ENCODE results near the gene PMEL. TPM values are rescaled to one million over a fixed set of nuclear protein-coding genes. Genes with fewer than 3 reads are reported as not detected.
"Not testable (repeated sequence)": the region's sequence is repeated elsewhere in the genome, so short reads cannot be mapped to it uniquely, and the experiment has no call there.

Gene PMEL
- total RNA-seq, 4 donors from 2014 or later: 0.73 to 2.0 TPM; not detected in 2

DNA sequence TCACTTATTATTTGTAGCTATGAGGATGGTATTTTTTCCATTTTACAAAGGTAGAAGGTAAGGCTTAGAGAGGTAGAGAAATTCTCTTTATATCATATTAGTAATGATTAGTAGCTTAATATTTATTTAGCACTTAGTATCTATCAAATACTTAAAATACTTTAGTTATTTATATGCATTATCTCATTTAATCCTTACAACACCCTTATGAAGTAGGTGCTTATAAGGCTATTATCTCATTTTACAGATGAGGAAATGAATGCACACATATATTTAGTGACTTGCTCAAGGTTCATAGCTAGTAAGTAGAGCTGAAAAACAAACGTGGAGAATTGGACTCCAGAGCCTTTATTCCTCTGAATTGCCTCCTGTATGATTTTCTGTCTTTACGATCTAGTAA is 19.0 kb upstream of the PMEL start:
- in situ Hi-C loops (cut with MboI; ENCODE audit: low sequenced_read_pairs in 4 of 4): no loop called here
- no peaks in the 10 kb centered on the region for H3K9me3 ChIP-seq

DNA sequence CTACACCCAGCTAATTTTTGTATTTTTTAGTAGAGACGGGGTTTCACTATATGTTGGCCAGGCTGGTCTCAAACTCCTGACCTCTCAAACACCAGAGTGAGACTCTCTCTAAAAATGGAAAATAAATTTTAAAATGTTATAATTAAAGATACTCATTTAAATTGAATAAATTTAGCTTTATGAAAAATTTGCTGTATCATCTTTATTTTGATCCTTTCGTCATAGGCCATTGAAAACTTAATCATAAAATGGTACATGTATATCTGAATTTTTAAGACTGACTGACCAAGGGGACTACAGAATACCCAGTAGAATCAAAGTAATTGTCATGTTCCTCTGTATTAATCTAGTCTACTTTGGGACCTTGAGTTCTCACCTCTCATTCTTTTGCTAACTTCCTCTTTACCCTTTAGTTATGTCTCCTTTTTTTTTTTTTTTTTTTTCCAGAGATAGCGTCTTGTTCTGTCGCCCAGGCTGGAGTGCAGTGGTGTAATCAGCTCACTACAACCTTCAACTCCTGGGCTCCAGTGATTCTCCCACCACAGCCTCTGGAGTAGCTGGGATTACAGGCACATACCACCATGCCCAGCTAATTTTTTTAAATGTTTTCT is 17.5 kb upstream of the PMEL start:
- intact Hi-C loops (cut with DNase I; ENCODE audit: low total_unique reads) (no loop called here), in situ Hi-C loops (cut with MboI; ENCODE audit: low sequenced_read_pairs in 4 of 4) (no loop called here)
- H3K4me3 ChIP-seq: no peak overlapping the region
- no peak for TF ChIP-seq POLR2A (IDR thresholded peaks at IDR 0.05)
- TF ChIP-seq, protein P1, sequence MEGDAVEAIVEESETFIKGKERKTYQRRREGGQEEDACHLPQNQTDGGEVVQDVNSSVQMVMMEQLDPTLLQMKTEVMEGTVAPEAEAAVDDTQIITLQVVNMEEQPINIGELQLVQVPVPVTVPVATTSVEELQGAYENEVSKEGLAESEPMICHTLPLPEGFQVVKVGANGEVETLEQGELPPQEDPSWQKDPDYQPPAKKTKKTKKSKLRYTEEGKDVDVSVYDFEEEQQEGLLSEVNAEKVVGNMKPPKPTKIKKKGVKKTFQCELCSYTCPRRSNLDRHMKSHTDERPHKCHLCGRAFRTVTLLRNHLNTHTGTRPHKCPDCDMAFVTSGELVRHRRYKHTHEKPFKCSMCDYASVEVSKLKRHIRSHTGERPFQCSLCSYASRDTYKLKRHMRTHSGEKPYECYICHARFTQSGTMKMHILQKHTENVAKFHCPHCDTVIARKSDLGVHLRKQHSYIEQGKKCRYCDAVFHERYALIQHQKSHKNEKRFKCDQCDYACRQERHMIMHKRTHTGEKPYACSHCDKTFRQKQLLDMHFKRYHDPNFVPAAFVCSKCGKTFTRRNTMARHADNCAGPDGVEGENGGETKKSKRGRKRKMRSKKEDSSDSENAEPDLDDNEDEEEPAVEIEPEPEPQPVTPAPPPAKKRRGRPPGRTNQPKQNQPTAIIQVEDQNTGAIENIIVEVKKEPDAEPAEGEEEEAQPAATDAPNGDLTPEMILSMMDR (IDR thresholded peaks at IDR 0.05 in 4 of 5, conservative IDR thresholded peaks at IDR 0.05 in 1 of 5): no peak
- ATAC-seq (no peak), DNase-seq (no peak)
- no peak overlapping the region for H3K27ac ChIP-seq
- H3K4me1 ChIP-seq: no peaks in the 10 kb centered on the region
- H3K27me3 ChIP-seq: no peaks in the 10 kb centered on the region
- H3K9me3 ChIP-seq: no peaks in the 10 kb centered on the region
- H3K36me3 ChIP-seq: peaks cover 0 to 59% of the 10 kb centered on the region in 2 donors

More for the DNA sequence above, 19.0 kb upstream of the PMEL start:
- ATAC-seq (no peak), DNase-seq (no peak)
- no peaks in the 10 kb centered on the region for H3K27me3 ChIP-seq
- peaks cover 0 to 68% of the 10 kb centered on the region in 2 donors for H3K36me3 ChIP-seq
- TF ChIP-seq, protein P1 (IDR thresholded peaks at IDR 0.05 in 4 of 5, conservative IDR thresholded peaks at IDR 0.05 in 1 of 5): no peak
- TF ChIP-seq POLR2A (IDR thresholded peaks at IDR 0.05): no peak
- no peak overlapping the region for H3K4me3 ChIP-seq
- H3K27ac ChIP-seq: no peak overlapping the region
- H3K4me1 ChIP-seq: no peaks in the 10 kb centered on the region
- intact Hi-C loops (cut with DNase I; ENCODE audit: low total_unique reads): no loop called here

DNA sequence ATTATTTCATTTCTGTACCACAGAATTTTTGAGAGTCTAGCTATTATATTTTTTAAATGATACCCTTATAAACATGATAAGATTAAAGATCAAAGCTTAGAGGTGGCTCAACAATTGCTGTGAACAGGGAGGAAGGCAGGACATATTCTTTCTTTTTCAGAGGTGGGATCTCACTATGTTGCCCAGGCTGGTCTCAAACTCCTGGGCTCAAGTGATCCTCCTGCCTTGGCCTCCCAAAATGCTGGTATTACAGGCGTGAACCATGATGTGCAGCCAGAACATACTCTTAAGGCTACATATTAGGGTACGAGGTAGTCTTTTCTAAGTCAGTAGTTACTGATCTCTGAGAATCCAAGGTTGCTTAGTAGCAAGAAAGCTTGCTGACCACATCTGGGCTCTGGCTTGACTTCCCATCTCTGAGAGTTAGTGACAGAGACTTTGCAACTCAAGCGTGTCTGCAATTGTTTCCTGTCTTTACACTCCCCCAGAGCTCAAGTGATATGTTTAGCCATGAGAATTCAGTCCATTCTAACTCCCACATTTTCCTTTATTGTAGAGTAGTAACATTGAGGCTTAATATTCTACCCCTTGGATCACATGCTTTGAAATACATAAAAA is 16.6 kb upstream of the PMEL start:
- intact Hi-C loops (cut with DNase I; ENCODE audit: low total_unique reads): no loop called here
- in situ Hi-C loops (cut with MboI; ENCODE audit: low sequenced_read_pairs in 4 of 4): no loop called here
- peaks cover 2 to 3% of the 10 kb centered on the region in 2 donors for H3K4me1 ChIP-seq
- TF ChIP-seq POLR2A (IDR thresholded peaks at IDR 0.05): no peak
- no peak overlapping the region for H3K27ac ChIP-seq
- no peaks in the 10 kb centered on the region for H3K27me3 ChIP-seq
- H3K9me3 ChIP-seq: no peaks in the 10 kb centered on the region
- DNase-seq (no peak), ATAC-seq (no peak)
- H3K36me3 ChIP-seq: peaks cover 0 to 50% of the 10 kb centered on the region in 2 donors
- no peak overlapping the region for H3K4me3 ChIP-seq

DNA sequence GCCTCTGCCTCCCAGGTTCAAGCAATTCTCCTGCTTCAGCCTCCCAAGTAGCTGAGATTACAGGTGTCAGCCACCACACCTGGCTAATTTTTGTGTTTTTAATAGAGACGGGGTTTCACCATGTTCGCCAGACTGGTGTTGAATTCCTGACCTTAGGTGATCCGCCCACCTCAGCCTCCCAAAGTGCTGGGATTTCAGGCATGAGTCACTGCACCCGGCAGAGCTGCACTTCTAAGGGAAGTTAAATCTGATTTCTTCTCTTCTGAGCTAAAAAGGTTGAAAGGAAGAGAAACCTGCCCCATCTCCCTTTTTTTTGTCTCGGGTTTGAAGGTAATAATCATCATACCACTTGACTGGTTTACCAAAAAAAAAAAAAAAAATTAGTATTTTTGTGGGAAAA is 16.0 kb upstream of the PMEL start:
- H3K27ac ChIP-seq; H3K9me3 ChIP-seq; H3K4me1 ChIP-seq; H3K27me3 ChIP-seq; ATAC-seq; H3K4me3 ChIP-seq; in situ Hi-C loops (cut with MboI; ENCODE audit: low sequenced_read_pairs in 4 of 4); DNase-seq; intact Hi-C loops (cut with DNase I; ENCODE audit: low total_unique reads): not testable (repeated sequence)
- H3K36me3 ChIP-seq: peaks cover 0 to 44% of the 10 kb centered on the region in 2 donors

DNA sequence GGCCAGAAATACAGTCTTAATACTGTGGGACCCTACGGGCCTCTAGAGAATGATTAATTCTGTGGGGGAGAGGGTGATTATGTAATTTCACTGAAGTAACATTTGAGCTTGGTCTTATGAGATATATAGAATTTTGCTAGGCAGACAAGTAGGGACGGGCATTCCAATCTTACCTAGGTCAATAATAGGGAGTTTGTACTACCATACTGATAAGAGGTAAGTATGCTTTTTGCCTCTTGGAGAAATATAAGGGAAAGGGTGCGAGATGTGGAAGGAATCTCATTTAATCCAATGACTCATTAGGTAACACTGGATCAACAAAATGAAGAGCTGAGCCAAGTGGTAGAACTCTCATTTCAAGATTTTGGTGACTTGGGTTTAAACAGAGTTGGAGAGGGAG is 13.2 kb upstream of the PMEL start:
- Histone ChIP-seq H3K4me3 (no peak overlapping the region), H3K4me1 (peaks cover 17 to 26% of the 10 kb centered on the region in 2 donors), H3K36me3 (peaks cover 0 to 31% of the 10 kb centered on the region in 2 donors), H3K9me3 (no peaks in the 10 kb centered on the region), H3K27ac (no peak overlapping the region), H3K27me3 (no peaks in the 10 kb centered on the region)
- intact Hi-C loops (cut with DNase I; ENCODE audit: low total_unique reads): no loop called here
- in situ Hi-C loops (cut with MboI; ENCODE audit: low sequenced_read_pairs in 4 of 4): no loop called here
- DNase-seq: no peak
- TF ChIP-seq POLR2A (IDR thresholded peaks at IDR 0.05): no peak
- TF ChIP-seq, protein P1 (IDR thresholded peaks at IDR 0.05 in 4 of 5, conservative IDR thresholded peaks at IDR 0.05 in 1 of 5): no peak
- no peak for ATAC-seq

Data from gastrocnemius medialis (tissue), 4 donors.